Endothelial cell of umbilical vein (primary cell): ENCODE measurements around the gene UBE2D3. TPM values are rescaled to one million over a fixed set of nuclear protein-coding genes. Genes with fewer than 3 reads are reported as not detected.

Experiments used
- BruUV-seq: library from RNA; stranded (reverse); fragments of 400-500 nt; replicated peaks from 2 replicates; lab custom pipeline; 2021; lab: Mats Ljungman, UMichigan
- CTCF ChIA-PET: fragments of 300-600, 350-600 bp; sonication (Branson Sonifier 250); formaldehyde crosslinking; loops from one replicate; lab custom pipeline; 2021; ENCODE audit warnings: antibody characterized with exemption, inconsistent platforms; lab: Charles Lee
- POLR2A ChIA-PET: fragments of 300-600, 350-600 bp; sonication (Branson Sonifier 250); formaldehyde crosslinking; loops from one replicate; lab custom pipeline; 2021; ENCODE audit warnings: antibody characterized with exemption, inconsistent platforms; lab: Charles Lee
- DNase-seq: peaks from one replicate; pipeline ENCODE4 v3.0.0-alpha.2; 2011; ENCODE audit warnings: low read depth, low spot score
- FAIRE-seq: peaks from 2 replicates; lab custom pipeline; 2011; peaks lifted over from hg19 to GRCh38; lab: Jason Lieb, UNC
- H2AFZ ChIP-seq: 2 replicates; pipeline ENCODE4 v1.6.0; 2012; ENCODE audit warnings: low read depth, low read length, control low read depth, inconsistent platforms
- H3K27ac ChIP-seq: 2 replicates; pipeline ENCODE4 v1.5.1; 2011; ENCODE audit warnings: low read depth, mild to moderate bottlenecking, control low read depth, low read length, moderate library complexity; ENCODE audit not compliant: insufficient read depth
- H3K27me3 ChIP-seq, 2 experiments: 2 replicates each; pipeline versions ENCODE4 v1.6.0 to v1.6.1; 2011; ENCODE audit warnings: low read length in 2 of 2, mixed read lengths in 1 of 2; ENCODE audit not compliant: control insufficient read depth in 2 of 2, insufficient read depth in 2 of 2
- H3K36me3 ChIP-seq, 2 experiments: 2 replicates in 1 of 2; 3 replicates in 1 of 2; pipeline ENCODE4 v1.5.1; 2011; ENCODE audit warnings: low read length in 2 of 2, mild to moderate bottlenecking in 1 of 2, moderate library complexity in 1 of 2; ENCODE audit not compliant: control insufficient read depth in 2 of 2, insufficient read depth in 2 of 2; ENCODE audit errors: extremely low read depth in 1 of 2
- H3K4me1 ChIP-seq: 3 replicates; pipeline ENCODE4 v1.5.1; 2011; ENCODE audit warnings: mild to moderate bottlenecking, low read length; ENCODE audit not compliant: control insufficient read depth, insufficient read depth; ENCODE audit errors: extremely low read depth
- H3K4me2 ChIP-seq: 2 replicates; pipeline ENCODE4 v1.6.1; 2011; ENCODE audit warnings: low read length, control low read depth, mixed read lengths; ENCODE audit not compliant: insufficient read depth
- H3K4me3 ChIP-seq, 3 experiments: fragments of 200-600 bp in 1 of 3; sonication (generic), shearing (Covaris generic) in 1 of 3; replicated peaks in 1 of 3; 2 replicates each; pipeline ENCODE4 v1.5.1; 2011 to 2016; ENCODE audit warnings: control low read depth in 3 of 3, low read length in 3 of 3, mild to moderate bottlenecking in 2 of 3, inconsistent platforms in 1 of 3, low read depth in 1 of 3, moderate library complexity in 1 of 3; ENCODE audit not compliant: insufficient read depth in 1 of 3
- H3K79me2 ChIP-seq: 2 replicates; pipeline ENCODE4 v1.6.0; 2012; ENCODE audit warnings: low read length, inconsistent platforms; ENCODE audit not compliant: control insufficient read depth, insufficient read depth
- H3K9ac ChIP-seq: replicated peaks from 2 replicates; pipeline ENCODE3; 2011; ENCODE audit warnings: low read length, control low read depth; ENCODE audit not compliant: insufficient read depth; ENCODE audit errors: extremely low read depth
- H3K9me1 ChIP-seq: replicated peaks from 3 replicates; pipeline ENCODE4 v1.6.0; 2011; ENCODE audit warnings: mild to moderate bottlenecking, low read length; ENCODE audit not compliant: control insufficient read depth, insufficient read depth; ENCODE audit errors: extremely low read depth
- H3K9me3 ChIP-seq: replicated peaks from 2 replicates; pipeline ENCODE4 v1.5.1; 2012; ENCODE audit warnings: low read length, inconsistent platforms; ENCODE audit not compliant: control insufficient read depth, insufficient read depth
- H4K20me1 ChIP-seq: replicated peaks from 2 replicates; pipeline ENCODE3; 2011; ENCODE audit warnings: mild to moderate bottlenecking, low read length; ENCODE audit not compliant: control insufficient read depth, insufficient read depth; ENCODE audit errors: extremely low read depth
- EZH2 ChIP-seq: IDR thresholded peaks from 2 replicates; pipeline ENCODE4 v1.6.1; 2012; ENCODE audit warnings: borderline replicate concordance, low read depth, mild to moderate bottlenecking, moderate library complexity, low read length, inconsistent platforms; ENCODE audit not compliant: severe bottlenecking
- FOS ChIP-seq: IDR thresholded peaks from 2 replicates; pipeline ENCODE4 v1.6.1; 2011; ENCODE audit warnings: mild to moderate bottlenecking, low read length, moderate library complexity, borderline replicate concordance; ENCODE audit not compliant: insufficient read depth
- GATA2 ChIP-seq: IDR thresholded peaks from 2 replicates; pipeline ENCODE4 v1.7.0; 2011; ENCODE audit warnings: low read depth, mild to moderate bottlenecking, moderate library complexity, mixed read lengths, low read length; ENCODE audit not compliant: insufficient read length, insufficient read depth
- JUN ChIP-seq: IDR thresholded peaks from 2 replicates; pipeline ENCODE4 v1.6.1; 2011; ENCODE audit warnings: borderline replicate concordance, low read depth; ENCODE audit not compliant: insufficient read length, insufficient read depth
- MYC ChIP-seq: IDR thresholded peaks from one replicate; pipeline ENCODE4 v1.6.1; 2011; ENCODE audit warnings: mild to moderate bottlenecking, low read depth, low read length
- POLR2A ChIP-seq: IDR thresholded peaks from 2 replicates; pipeline ENCODE4 v1.6.1; 2012; ENCODE audit warnings: low read depth, mild to moderate bottlenecking, control low read depth, low read length
- POLR2AphosphoS5 ChIP-seq: IDR thresholded peaks from 2 replicates; pipeline ENCODE4 v1.6.1; 2012; ENCODE audit warnings: low read depth, mild to moderate bottlenecking, control low read depth, low read length, moderate library complexity; ENCODE audit not compliant: insufficient read depth
- dilution Hi-C: fragments of 300-500 bp; cut with MboI; formaldehyde crosslinking; loops from one replicate; pipeline ENCODE4 v1.15.0; 2019; ENCODE audit warnings: low sequenced_read_pairs; ENCODE audit not compliant: extremely low pct_ligation_motif_present
- intact Hi-C: fragments of 100-400 bp; cut with micrococcal nuclease; formaldehyde crosslinking; loops from one replicate; pipeline ENCODE4 v1.10.0; 2022
- polyA plus RNA-seq, 4 experiments: library from polyadenylated mRNA; depleted of rRNA in 3 of 4; stranded (reverse) in 3 of 4; unstranded in 1 of 4; fragments of >200 nt; gene quantifications; 2 replicates each; pipeline versions ENCODE4 v1.2.1 to v1.2.3, GENCODE V29; 2011 to 2012; ENCODE audit warnings: missing spikeins in 1 of 4
- total RNA-seq: library from RNA; stranded (reverse); gene quantifications from 2 replicates; pipeline ENCODE4 v1.2.3, GENCODE V29; 2021
- TF ChIP-seq, protein P1 (sequence below), 2 donors: IDR thresholded peaks; 1 replicate in 1 of 2; 2 replicates in 1 of 2; pipeline ENCODE4 v1.5.1; 2011; ENCODE audit warnings: low read length in 2 of 2, mild to moderate bottlenecking in 2 of 2, moderate library complexity in 2 of 2, control low read depth in 1 of 2, inconsistent platforms in 1 of 2, low read depth in 1 of 2; ENCODE audit not compliant: insufficient read depth in 1 of 2; ENCODE audit errors: extremely low read depth in 1 of 2
- TF ChIP-seq, protein P2 (sequence below): IDR thresholded peaks from 2 replicates; pipeline ENCODE4 v1.6.1; 2011; ENCODE audit not compliant: insufficient read depth, insufficient read length

UBE2D3 gene
- total and polyA plus RNA-seq, 2 donors (not counting 3 experiments of a cell fraction or from before 2014, with no cell fraction given), result 279 to 399 TPM

DNA sequence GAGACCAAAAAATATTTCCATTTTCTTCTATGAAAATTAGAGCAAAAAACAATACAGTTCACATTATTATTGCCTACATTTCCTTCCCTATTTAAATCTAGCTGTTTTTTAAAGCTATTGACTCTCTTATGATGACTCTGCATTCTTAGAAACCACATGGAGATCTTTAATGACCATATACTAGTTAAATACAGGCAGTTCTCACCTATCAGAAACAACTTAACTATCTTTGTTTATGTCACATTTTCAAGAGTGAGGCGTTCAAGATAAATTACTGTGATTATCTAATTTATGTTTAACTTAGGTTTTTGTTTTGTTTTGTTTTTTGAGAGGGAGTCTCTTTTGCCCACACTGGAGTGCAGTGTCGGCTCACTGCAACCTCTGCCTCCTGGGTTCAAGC is 44.4 kb upstream of the UBE2D3 start:
- Histone ChIP-seq H3K79me2 (peaks cover 33% of the 10 kb centered on the region), H3K4me1 (peaks cover 25% of the 10 kb centered on the region), H3K27ac (no peak overlapping the region), H4K20me1 (no peaks in the 10 kb centered on the region), H3K4me2 (no peak overlapping the region), H3K27me3 (no peaks in the 10 kb centered on the region), H3K36me3 (no peaks in the 10 kb centered on the region), H3K4me3 (no peak overlapping the region), H3K9me1 (no peaks in the 10 kb centered on the region), H2AFZ (no peak overlapping the region), H3K9ac (no peak overlapping the region), H3K9me3 (no peaks in the 10 kb centered on the region)
- dilution Hi-C loops (no loop called here), intact Hi-C loops (no loop called here)
- CTCF ChIA-PET, result no interaction called here
- DNase-seq (no peak), FAIRE-seq (no peak)
- no TSS peak for BruUV-seq
- POLR2A ChIA-PET, result no interaction called here
- TF ChIP-seq MYC (no peak), FOS (no peak), POLR2A (no peak), GATA2 (no peak), EZH2 (no peak), POLR2AphosphoS5 (no peak), JUN (no peak)
- TF ChIP-seq, protein P1, sequence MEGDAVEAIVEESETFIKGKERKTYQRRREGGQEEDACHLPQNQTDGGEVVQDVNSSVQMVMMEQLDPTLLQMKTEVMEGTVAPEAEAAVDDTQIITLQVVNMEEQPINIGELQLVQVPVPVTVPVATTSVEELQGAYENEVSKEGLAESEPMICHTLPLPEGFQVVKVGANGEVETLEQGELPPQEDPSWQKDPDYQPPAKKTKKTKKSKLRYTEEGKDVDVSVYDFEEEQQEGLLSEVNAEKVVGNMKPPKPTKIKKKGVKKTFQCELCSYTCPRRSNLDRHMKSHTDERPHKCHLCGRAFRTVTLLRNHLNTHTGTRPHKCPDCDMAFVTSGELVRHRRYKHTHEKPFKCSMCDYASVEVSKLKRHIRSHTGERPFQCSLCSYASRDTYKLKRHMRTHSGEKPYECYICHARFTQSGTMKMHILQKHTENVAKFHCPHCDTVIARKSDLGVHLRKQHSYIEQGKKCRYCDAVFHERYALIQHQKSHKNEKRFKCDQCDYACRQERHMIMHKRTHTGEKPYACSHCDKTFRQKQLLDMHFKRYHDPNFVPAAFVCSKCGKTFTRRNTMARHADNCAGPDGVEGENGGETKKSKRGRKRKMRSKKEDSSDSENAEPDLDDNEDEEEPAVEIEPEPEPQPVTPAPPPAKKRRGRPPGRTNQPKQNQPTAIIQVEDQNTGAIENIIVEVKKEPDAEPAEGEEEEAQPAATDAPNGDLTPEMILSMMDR (IDR thresholded peaks at IDR 0.05; ENCODE audit: extremely low read depth in 1 of 2, insufficient read depth in 1 of 2, low read depth in 1 of 2, low read length in 2 of 2), result no peak
- TF ChIP-seq, protein P2, sequence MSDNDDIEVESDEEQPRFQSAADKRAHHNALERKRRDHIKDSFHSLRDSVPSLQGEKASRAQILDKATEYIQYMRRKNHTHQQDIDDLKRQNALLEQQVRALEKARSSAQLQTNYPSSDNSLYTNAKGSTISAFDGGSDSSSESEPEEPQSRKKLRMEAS, result no peak
